Measurements from ENCODE around the gene RPL28. TPM values are rescaled to one million over a fixed set of nuclear protein-coding genes. Genes with fewer than 3 reads are reported as not detected.

RPL28 gene
- total RNA-seq, 1 donor: 2,604 TPM

DNA sequence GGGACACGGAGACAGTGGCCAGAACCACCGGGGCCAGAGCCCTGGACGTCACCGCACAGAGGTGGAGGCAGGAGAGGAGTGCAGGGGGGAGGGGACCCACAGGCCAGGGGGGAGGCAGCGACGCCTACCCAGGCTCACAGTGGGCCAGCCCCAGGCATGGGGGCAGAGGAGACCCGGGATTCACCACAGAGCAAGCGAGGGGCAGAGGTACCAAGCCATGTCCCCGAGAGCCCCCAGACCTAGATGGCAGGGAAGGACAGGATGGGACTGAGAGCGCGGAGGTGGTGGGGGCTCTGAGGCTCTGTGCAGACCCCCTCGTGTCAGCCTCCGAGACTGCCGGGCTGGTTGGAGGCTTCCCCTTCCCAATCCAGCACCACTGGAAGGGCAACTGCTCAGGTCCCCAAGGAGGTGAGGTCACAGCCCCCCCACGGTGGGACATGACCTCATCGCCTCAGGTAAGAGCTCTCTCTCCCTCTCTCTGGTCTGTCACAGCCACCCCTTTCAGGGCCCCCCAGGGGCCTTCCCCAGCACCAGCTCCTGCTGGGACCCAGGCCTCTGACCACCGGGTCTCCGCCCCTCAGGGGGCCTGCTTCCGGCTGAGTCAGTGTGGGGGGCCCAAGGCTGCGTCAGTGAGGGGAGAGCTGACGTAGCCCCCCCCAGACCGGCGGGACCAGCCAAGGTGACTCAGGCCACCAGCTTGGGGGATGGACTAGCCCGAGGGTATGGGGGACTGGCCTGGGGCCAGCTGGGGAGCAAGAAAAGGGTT is 13.2 kb upstream of the RPL28 start:
- peak in 2 of 3 donors; percentile 66 to 83 for DNase-seq (ENCODE audit: low read depth in 2 of 3, low spot score in 2 of 3)

GRCh38 chr19:55373306-55373992 is 12.3 kb upstream of the RPL28 start:
- no peak for DNase-seq (ENCODE audit: low read depth in 2 of 3, low spot score in 2 of 3)

DNA sequence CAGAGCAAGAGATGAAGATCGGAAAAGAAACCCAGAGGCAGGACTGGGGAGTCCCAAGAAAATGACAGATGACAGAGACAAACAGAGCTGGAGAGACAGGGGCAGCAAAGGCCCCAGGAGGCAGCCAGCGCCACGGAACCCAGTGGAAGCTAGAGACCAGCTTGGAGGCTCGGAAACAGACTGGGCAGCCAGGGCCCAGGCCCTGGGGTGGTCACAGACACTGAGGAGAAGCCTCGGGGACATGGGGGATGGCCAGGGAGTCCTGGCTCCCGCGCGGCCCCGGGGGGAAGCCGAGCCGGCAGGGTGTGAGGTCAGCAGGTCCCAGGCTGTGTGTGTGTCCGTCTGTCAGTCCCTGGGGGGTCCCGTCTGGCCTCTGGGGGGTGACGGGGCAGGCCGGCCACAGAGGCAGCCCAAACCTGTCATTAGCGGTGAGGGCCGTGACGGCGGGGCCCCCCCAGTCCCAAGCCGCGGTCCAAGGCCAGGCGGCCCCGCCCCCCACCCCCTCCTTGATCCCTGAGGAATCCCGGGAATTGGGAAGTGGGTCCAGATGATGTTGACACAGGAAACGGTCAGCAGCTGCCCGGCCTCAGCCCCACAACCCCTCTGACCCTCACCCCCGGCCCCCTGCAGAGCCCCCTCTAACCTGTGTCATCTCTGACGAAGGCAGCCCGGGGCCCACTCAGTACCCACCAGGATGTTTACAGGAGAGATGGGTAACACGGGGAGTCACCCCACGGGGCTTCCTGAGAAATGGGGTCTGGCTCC is 11.6 kb upstream of the RPL28 start:
- DNase-seq (ENCODE audit: low read depth in 2 of 3, low spot score in 2 of 3): no peak

DNA sequence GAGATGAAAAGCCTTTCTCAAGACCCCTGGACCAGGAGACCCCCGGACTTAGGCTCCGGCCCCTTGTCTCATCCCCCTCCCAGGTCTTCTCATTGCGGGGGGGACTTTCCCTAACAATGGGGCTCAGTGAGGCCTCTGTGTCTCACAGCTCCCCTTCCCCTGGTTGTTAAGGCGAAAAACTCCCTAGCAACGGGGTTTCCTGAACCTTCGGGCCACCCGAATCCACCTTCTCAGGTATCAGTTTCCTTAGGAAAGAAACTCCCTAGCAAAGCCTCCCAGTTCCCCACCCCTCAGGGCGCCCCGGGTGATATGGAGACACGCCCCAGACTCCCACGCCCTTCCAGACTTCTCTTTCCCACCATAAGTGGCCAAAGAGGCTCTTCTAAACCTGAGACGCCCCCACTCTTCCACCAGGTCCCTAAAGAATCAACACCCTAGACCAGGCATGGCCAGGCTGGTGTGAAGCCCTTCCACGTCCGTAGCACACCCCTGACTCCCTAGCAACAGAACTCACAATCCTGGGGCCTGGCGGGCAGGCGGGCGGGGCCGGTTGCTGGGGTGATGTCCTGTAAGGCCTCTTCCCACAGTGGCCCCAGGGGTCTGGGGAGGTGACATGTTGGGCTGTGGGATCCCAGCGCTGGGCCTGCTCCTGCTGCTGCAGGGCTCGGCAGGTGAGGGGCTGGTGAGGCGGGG is 9.3 kb upstream of the RPL28 start, which contains the start of gene TMEM190:
Gene TMEM190 (plus strand): TSS at position 586 of the 693 bp plus-strand sequence. CDS start 28 bp downstream, at position 614.
- DNase-seq (ENCODE audit: low read depth in 2 of 3, low spot score in 2 of 3): no peak

DNA sequence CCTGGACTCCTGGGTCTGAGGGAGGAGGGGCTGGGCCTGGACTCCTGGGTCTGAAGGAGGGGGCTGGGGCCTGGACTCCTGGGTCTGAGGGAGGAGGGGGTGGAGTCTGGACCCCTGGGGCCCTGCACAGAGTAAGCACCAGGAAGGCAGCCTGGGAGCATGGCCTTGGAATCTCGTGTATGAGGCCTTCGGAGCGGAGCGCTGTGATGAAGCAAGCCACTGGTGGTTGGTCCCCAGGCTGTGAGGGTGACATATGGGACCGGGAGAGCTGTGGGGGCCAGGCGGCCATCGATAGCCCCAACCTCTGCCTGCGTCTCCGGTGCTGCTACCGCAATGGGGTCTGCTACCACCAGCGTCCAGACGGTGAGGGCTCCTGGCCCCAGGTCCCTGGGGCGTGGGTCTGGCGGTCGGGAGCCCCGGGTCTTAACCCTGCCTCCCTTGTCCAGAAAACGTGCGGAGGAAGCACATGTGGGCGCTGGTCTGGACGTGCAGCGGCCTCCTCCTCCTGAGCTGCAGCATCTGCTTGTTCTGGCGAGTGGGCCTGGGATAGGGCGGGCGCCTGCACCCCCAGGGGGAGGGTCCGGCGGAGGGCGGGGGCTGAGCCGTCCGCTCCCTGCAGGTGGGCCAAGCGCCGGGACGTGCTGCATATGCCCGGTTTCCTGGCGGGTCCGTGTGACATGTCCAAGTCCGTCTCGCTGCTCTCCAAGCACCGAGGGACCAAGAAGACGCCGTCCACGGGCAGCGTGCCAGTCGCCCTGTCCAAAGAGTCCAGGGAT is 8.2 kb upstream of the RPL28 start:
- DNase-seq (ENCODE audit: low read depth in 2 of 3, low spot score in 2 of 3): no peak

- no peak for DNase-seq (ENCODE audit: low read depth in 2 of 3, low spot score in 2 of 3)
Measured at GRCh38 chr19:55379174-55379573, 6.6 kb upstream of the RPL28 start.

GRCh38 chr19:55382013-55382412 is 3.7 kb upstream of the RPL28 start:
- no peak for DNase-seq (ENCODE audit: low read depth in 2 of 3, low spot score in 2 of 3)

DNA sequence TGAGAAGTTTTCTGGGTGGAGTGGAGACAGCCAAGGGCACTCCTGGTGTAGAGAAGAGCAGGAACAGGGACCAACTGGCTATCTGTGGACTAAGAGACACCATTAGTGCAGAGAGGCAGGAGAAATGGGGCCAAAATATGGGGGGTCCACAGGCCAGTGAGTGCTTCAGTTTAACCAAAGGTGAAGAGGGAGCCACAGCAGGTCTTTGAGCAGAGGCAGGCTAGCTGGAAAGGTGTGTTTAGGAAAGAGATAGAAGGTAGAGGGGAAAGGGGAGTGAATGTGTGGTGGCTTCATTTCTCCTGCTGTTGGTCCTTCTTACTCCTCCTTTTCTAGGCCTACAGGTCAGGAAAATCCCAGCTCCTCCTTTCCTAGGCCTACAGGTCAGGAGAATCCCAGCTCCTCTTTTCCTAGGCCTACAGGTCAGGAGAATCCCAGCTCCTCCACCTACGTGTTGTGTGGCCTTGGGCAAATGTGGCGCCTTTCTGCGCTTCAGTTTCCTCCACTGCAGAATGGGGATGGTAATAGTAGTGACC is 3.1 kb upstream of the RPL28 start:
- DNase-seq (ENCODE audit: low read depth in 2 of 3, low spot score in 2 of 3): no peak

GRCh38 chr19:55383279-55384130 is 2.2 kb upstream of the RPL28 start:
- DNase-seq (ENCODE audit: low read depth in 2 of 3, low spot score in 2 of 3): peak; percentile 33 to 72 (median 71)

GRCh38 chr19:55384131-55384919 is 1.4 kb upstream of the RPL28 start, which contains the start of gene TMEM238:
TSS of gene TMEM238 (minus strand) at chr19:55384292. CDS start at chr19:55384259, 33 bp downstream.
- DNase-seq (ENCODE audit: low read depth in 2 of 3, low spot score in 2 of 3): peak in 1 of 3 donors; percentile 48

DNA sequence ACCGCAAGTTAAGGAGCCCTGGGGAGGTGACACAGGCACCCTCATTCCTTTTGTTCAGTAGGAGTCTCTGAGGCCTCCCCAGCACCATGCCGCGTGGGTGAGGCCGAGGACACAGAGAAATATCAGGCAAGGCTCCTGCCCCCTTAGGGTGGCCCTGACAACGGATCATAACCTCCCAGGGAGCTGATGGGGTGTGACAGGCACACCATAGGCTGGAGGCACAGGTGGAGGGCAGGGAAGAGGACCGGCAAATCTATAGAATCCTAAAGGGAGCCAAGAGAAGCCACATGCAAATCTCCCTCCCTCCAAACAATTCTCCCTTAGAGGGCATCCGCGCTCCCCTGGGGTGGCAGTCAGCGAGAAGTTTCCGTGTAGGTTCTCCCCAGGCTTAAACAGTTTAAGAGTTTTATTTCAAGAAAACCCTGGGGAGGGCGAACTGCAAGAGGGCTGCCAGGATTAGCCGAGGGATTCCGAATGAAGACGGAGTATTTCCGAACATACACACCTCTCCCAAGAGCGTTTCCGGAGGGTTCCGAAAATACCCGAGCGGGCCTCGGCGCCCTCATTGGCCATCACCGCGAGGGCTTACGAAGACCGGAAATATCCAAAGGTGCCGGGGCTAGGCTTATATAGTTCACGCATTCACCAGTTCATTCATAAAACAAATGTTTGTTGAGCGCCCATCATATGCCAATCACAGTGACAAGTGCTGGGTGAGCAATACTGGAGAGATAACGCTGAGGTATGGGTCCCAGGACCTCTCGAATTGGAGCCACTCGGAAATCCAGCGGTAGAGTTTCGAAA is 610 bp upstream of the RPL28 start:
- peak in 2 of 3 donors; percentile 93 to 97 for DNase-seq (ENCODE audit: low read depth in 2 of 3, low spot score in 2 of 3)

- no peak for DNase-seq (ENCODE audit: low read depth in 2 of 3, low spot score in 2 of 3)
Measured at GRCh38 chr19:55386493-55386971, 800 bp downstream of the RPL28 start.

- no peak for DNase-seq (ENCODE audit: low read depth in 2 of 3, low spot score in 2 of 3)
Measured at GRCh38 chr19:55387736-55388497, 2.2 kb downstream of the RPL28 start.

DNA sequence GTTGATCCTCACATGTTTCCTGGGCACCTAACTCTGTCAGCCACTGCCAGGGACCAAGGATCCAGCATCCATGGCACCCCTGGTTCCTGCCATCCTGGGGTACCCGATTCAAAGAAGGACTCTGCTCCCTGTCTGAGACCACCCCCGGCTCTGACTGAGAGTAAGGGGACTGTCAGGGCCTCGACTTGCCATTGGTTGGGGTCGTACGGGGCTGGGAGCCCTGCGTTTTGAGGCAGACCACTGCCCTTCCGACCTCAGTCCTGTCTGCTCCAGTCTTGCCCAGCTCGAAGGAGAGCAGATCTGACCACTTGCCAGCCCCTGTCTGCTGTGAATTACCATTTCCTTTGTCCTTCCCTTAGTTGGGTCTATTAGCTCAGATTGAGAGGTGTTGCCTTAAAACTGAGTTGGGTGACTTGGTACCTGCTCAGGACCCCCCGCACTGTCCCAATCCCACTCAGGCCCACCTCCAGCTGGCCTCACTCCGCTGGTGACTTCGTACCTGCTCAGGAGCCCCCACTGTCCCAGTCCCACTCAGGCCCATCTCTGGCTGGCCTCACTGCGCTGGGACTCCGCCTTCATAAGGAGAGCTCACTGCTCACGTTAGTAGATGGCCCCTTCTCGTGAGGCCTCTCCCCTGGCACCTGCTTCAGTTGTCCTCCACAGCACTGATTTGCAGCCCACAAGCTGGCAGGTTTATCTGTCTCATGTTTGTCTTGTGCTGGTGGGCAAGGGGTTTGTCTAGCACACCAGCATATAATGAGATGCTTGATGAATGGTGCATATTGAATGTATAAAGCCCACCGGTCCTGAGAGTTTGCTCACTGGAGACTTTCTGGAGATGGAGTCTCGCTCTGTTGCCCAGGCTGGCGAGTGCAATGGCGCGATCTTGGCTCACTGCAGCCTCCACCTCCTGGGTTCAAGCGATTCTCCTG is 3.9 kb downstream of the RPL28 start:
- no peak for DNase-seq (ENCODE audit: low read depth in 2 of 3, low spot score in 2 of 3)

DNA sequence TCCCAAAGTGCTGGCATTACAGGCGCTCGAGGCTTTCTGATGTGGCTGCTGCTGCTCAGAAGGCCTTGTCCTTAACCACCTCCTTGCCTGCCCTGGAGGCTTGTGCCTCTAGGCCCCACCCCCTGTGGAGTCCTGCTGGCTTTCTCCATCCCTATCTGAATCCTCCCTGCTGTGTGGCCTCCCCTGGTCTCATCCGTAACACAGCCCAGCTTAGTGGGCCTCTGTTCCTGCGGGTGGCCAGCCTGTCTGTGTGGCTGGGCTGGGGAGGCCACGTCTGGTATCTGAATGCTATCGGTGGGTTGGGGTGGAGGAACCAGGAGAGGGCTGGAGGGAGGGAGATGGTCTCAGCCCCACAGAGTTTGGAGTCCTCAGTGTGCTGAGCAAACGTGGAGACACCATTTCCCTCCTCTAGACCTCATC is 4.7 kb downstream of the RPL28 start:
- DNase-seq (ENCODE audit: low read depth in 2 of 3, low spot score in 2 of 3): no peak

All from hematopoietic multipotent progenitor cell (in vitro differentiated cells).